GM18868 (cell line): ENCODE results near the gene AKAP11.
"Not testable (repeated sequence)": the region's sequence is repeated elsewhere in the genome, so short reads cannot be mapped to it uniquely, and the experiment has no call there.

Experiments
- ATAC-seq: cut with Tn5 transposase; IDR thresholded peaks from one replicate; pipeline ENCODE4 v1.9.1; 2021; ENCODE audit warnings: mild to moderate bottlenecking, moderate library complexity; ENCODE audit not compliant: unreplicated experiment

Gene AKAP11

GRCh38 chr13:42272115-42272803 lies at the start of gene AKAP11:
TSS of gene AKAP11 (plus strand) at chr13:42272152. CDS start at chr13:42286349, 14,197 bp downstream.
- peak; percentile 16 for ATAC-seq

GRCh38 chr13:42223681-42224080 lies 48.3 kb upstream of the AKAP11 start:
- no peak for ATAC-seq

GRCh38 chr13:42225051-42225450 lies 46.9 kb upstream of the AKAP11 start:
- no peak for ATAC-seq

- ATAC-seq, result not testable (repeated sequence)
These were observed 45.2 kb upstream of the AKAP11 start for GRCh38 chr13:42226759-42227158.

GRCh38 chr13:42228527-42228926 lies 43.4 kb upstream of the AKAP11 start:
- no peak for ATAC-seq

GRCh38 chr13:42229287-42229686 lies 42.7 kb upstream of the AKAP11 start:
- ATAC-seq, result no peak

GRCh38 chr13:42232671-42233070 lies 39.3 kb upstream of the AKAP11 start:
- ATAC-seq, result no peak

GRCh38 chr13:42233726-42234125 lies 38.2 kb upstream of the AKAP11 start:
- ATAC-seq, result no peak

GRCh38 chr13:42239161-42239560 lies 32.8 kb upstream of the AKAP11 start:
- ATAC-seq, result no peak

GRCh38 chr13:42239644-42240043 lies 32.3 kb upstream of the AKAP11 start:
- ATAC-seq, result no peak

GRCh38 chr13:42246541-42246940 lies 25.4 kb upstream of the AKAP11 start:
- no peak for ATAC-seq

- no peak for ATAC-seq
These were observed 24.1 kb upstream of the AKAP11 start for GRCh38 chr13:42247883-42248282.

GRCh38 chr13:42255886-42256285 lies 16.1 kb upstream of the AKAP11 start:
- ATAC-seq, result no peak

GRCh38 chr13:42258747-42259146 lies 13.2 kb upstream of the AKAP11 start:
- ATAC-seq, result no peak

GRCh38 chr13:42259515-42259914 lies 12.4 kb upstream of the AKAP11 start:
- ATAC-seq, result no peak

- no peak for ATAC-seq
These were observed 10.9 kb upstream of the AKAP11 start for GRCh38 chr13:42260903-42261654.

- ATAC-seq, result no peak
These were observed 5.5 kb upstream of the AKAP11 start for GRCh38 chr13:42266473-42266872.

GRCh38 chr13:42270160-42270856 lies 1.6 kb upstream of the AKAP11 start:
- ATAC-seq, result no peak

GRCh38 chr13:42270857-42271215 lies 1.1 kb upstream of the AKAP11 start:
- ATAC-seq, result no peak

- ATAC-seq, result peak; percentile 83
These were observed 426 bp upstream of the AKAP11 start for GRCh38 chr13:42271337-42272114.

GRCh38 chr13:42272804-42273175 lies 838 bp downstream of the AKAP11 start:
- no peak for ATAC-seq
